Panc1 (cell line): ENCODE results near the gene SRSF12.

ENCODE experiments used
- CTCF ChIP-seq: fragments of 450-650 bp; IDR thresholded peaks from 2 replicates; pipeline ENCODE4 v1.5.1; 2017; ENCODE audit warnings: mild to moderate bottlenecking
- POLR2AphosphoS5 ChIP-seq: IDR thresholded peaks from 2 replicates; pipeline ENCODE4 v1.6.1; 2012; ENCODE audit warnings: mild to moderate bottlenecking, low read depth, low read length, moderate library complexity
- REST ChIP-seq, 2 experiments: IDR thresholded peaks; 2 replicates each; pipeline ENCODE4 v1.6.1; 2011 to 2012; ENCODE audit warnings: low read depth in 2 of 2, control low read depth in 1 of 2, low read length in 1 of 2, mild to moderate bottlenecking in 1 of 2, moderate library complexity in 1 of 2; ENCODE audit not compliant: insufficient read depth in 1 of 2
- SIN3A ChIP-seq: IDR thresholded peaks from 2 replicates; pipeline ENCODE4 v1.6.1; 2012; ENCODE audit warnings: low read depth, mild to moderate bottlenecking, low read length, moderate library complexity, borderline replicate concordance; ENCODE audit not compliant: insufficient read depth
- TCF7L2 ChIP-seq: IDR thresholded peaks from 2 replicates; pipeline ENCODE4 v1.6.1; 2011; ENCODE audit warnings: mild to moderate bottlenecking, low read depth, low read length, inconsistent platforms

GRCh38 chr6:89122625-89123024 is 4.8 kb upstream of the SRSF12 start:
- TF ChIP-seq SIN3A (no peak), CTCF (peak; percentile 70; the same call in 1 of the 2 replicates), POLR2AphosphoS5 (no peak), REST (IDR thresholded peaks at IDR 0.05; ENCODE audit: insufficient read depth in 1 of 2, low read depth in 2 of 2, low read length in 1 of 2) (no peak), TCF7L2 (no peak)
